ENCODE data around the gene ALB. TPM values are rescaled to one million over a fixed set of nuclear protein-coding genes. Genes with fewer than 3 reads are reported as not detected.

Gene ALB
- polyA plus RNA-seq, 3 donors = not detected

- H3K9me3 ChIP-seq (replicated peaks in 1 of 2; ENCODE audit: control insufficient read depth in 1 of 2, insufficient read depth in 1 of 2, low read length in 2 of 2) = no peaks in the 10 kb centered on the region
- Mint-ChIP-seq H3K36me3 (no peaks in the 10 kb centered on the region), H3K27ac (no peak overlapping the region), H3K9me3 (peaks cover 0 to 4% (median 2%) of the 10 kb centered on the region in 7 donors), H3K4me1 (no peaks in the 10 kb centered on the region), H3K4me3 (no peak overlapping the region), H3K27me3 (ENCODE audit: low read depth in 3 of 3) (peaks cover 0 to 2% (median 0%) of the 10 kb centered on the region in 3 donors)
- no peak for DNase-seq
- H3K4me2 ChIP-seq (replicated peaks; ENCODE audit: extremely low read depth, low read length, poor library complexity, severe bottlenecking) = no peak overlapping the region
- TF ChIP-seq CTCF (IDR thresholded peaks at IDR 0.05) = no peak
- intact Hi-C loops (cut with micrococcal nuclease) = no loop called here
- no peaks in the 10 kb centered on the region for H3K27me3 ChIP-seq (ENCODE audit: control insufficient read depth in 2 of 2, insufficient read depth in 2 of 2, low read length in 2 of 2)
- H3K9ac ChIP-seq (ENCODE audit: insufficient read depth, low read length, poor library complexity, severe bottlenecking) = no peak overlapping the region
- H4K20me1 ChIP-seq (ENCODE audit: insufficient read depth, low read length) = no peaks in the 10 kb centered on the region
- H3K4me1 ChIP-seq (ENCODE audit: control insufficient read depth in 1 of 2, insufficient read depth in 2 of 2, low read length in 2 of 2) = no peaks in the 10 kb centered on the region
- H3K36me3 ChIP-seq (replicated peaks in 1 of 2; ENCODE audit: control insufficient read depth in 1 of 2, insufficient read depth in 2 of 2, low read length in 2 of 2) = no peaks in the 10 kb centered on the region
- no peaks in the 10 kb centered on the region for H3K79me2 ChIP-seq (ENCODE audit: insufficient read depth, low read length)
- H2AFZ ChIP-seq (ENCODE audit: insufficient read depth, low read depth, low read length, poor library complexity, severe bottlenecking) = no peak overlapping the region
- no peak overlapping the region for H3K27ac ChIP-seq (ENCODE audit: low read depth in 1 of 2, low read length in 2 of 2)
- no peak overlapping the region for H3K4me3 ChIP-seq (replicated peaks in 1 of 3; ENCODE audit: low read depth in 2 of 3, low read length in 3 of 3)
Observed at GRCh38 chr4:73391774-73392173, 12.3 kb upstream of the ALB start.

GRCh38 chr4:73392936-73393335 is 11.2 kb upstream of the ALB start:
- no peak overlapping the region for H3K4me2 ChIP-seq (replicated peaks; ENCODE audit: extremely low read depth, low read length, poor library complexity, severe bottlenecking)
- H3K27me3 ChIP-seq (ENCODE audit: control insufficient read depth in 2 of 2, insufficient read depth in 2 of 2, low read length in 2 of 2) = no peaks in the 10 kb centered on the region
- no peaks in the 10 kb centered on the region for H3K4me1 ChIP-seq (ENCODE audit: control insufficient read depth in 1 of 2, insufficient read depth in 2 of 2, low read length in 2 of 2)
- WGBS (ENCODE audit: insufficient coverage) = no CpG with 5 or more reads among the region's 2 CpGs
- H3K79me2 ChIP-seq (ENCODE audit: insufficient read depth, low read length) = no peaks in the 10 kb centered on the region
- no peak overlapping the region for H3K4me3 ChIP-seq (replicated peaks in 1 of 3; ENCODE audit: low read depth in 2 of 3, low read length in 3 of 3)
- H3K27me3 Mint-ChIP-seq (ENCODE audit: low read depth in 3 of 3) = peaks cover 0 to 2% (median 2%) of the 10 kb centered on the region in 3 donors
- no peak overlapping the region for H2AFZ ChIP-seq (ENCODE audit: insufficient read depth, low read depth, low read length, poor library complexity, severe bottlenecking)
- no peaks in the 10 kb centered on the region for H4K20me1 ChIP-seq (ENCODE audit: insufficient read depth, low read length)
- H3K4me3 Mint-ChIP-seq = no peak overlapping the region
- no peak overlapping the region for H3K9ac ChIP-seq (ENCODE audit: insufficient read depth, low read length, poor library complexity, severe bottlenecking)
- H3K27ac ChIP-seq (ENCODE audit: low read depth in 1 of 2, low read length in 2 of 2) = no peak overlapping the region
- H3K36me3 Mint-ChIP-seq = no peaks in the 10 kb centered on the region
- no peak overlapping the region for H3K27ac Mint-ChIP-seq
- no peaks in the 10 kb centered on the region for H3K36me3 ChIP-seq (replicated peaks in 1 of 2; ENCODE audit: control insufficient read depth in 1 of 2, insufficient read depth in 2 of 2, low read length in 2 of 2)
- H3K4me1 Mint-ChIP-seq = no peaks in the 10 kb centered on the region
- H3K9me3 Mint-ChIP-seq = peaks cover 0 to 4% (median 2%) of the 10 kb centered on the region in 7 donors
- H3K9me3 ChIP-seq (replicated peaks in 1 of 2; ENCODE audit: control insufficient read depth in 1 of 2, insufficient read depth in 1 of 2, low read length in 2 of 2) = no peaks in the 10 kb centered on the region
- no peak for DNase-seq
- intact Hi-C loops (cut with micrococcal nuclease) = no loop called here
- TF ChIP-seq CTCF (IDR thresholded peaks at IDR 0.05) = no peak
